NCI-H2081 (cell line): ENCODE results near the gene FOXN1.
"Not testable (repeated sequence)": the region's sequence is repeated elsewhere in the genome, so short reads cannot be mapped to it uniquely, and the experiment has no call there.

ENCODE experiments used
- DNase-seq, 2 experiments: peaks; one replicate each; lab custom pipeline; 2025; lab: John Stamatoyannopoulos, UW

Gene FOXN1, protein sequence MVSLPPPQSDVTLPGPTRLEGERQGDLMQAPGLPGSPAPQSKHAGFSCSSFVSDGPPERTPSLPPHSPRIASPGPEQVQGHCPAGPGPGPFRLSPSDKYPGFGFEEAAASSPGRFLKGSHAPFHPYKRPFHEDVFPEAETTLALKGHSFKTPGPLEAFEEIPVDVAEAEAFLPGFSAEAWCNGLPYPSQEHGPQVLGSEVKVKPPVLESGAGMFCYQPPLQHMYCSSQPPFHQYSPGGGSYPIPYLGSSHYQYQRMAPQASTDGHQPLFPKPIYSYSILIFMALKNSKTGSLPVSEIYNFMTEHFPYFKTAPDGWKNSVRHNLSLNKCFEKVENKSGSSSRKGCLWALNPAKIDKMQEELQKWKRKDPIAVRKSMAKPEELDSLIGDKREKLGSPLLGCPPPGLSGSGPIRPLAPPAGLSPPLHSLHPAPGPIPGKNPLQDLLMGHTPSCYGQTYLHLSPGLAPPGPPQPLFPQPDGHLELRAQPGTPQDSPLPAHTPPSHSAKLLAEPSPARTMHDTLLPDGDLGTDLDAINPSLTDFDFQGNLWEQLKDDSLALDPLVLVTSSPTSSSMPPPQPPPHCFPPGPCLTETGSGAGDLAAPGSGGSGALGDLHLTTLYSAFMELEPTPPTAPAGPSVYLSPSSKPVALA

GRCh38 chr17:28505986-28506665 lies at the start of gene FOXN1:
FOXN1 (plus strand) TSS chr17:28506348; CDS start chr17:28523970, 17,622 bp downstream.
- no peak for DNase-seq

- DNase-seq, result no peak
Measured at GRCh38 chr17:28457890-28458289, 48.3 kb upstream of the FOXN1 start.

- not testable (repeated sequence) for DNase-seq
Measured at GRCh38 chr17:28458881-28459280, 47.3 kb upstream of the FOXN1 start.

DNA sequence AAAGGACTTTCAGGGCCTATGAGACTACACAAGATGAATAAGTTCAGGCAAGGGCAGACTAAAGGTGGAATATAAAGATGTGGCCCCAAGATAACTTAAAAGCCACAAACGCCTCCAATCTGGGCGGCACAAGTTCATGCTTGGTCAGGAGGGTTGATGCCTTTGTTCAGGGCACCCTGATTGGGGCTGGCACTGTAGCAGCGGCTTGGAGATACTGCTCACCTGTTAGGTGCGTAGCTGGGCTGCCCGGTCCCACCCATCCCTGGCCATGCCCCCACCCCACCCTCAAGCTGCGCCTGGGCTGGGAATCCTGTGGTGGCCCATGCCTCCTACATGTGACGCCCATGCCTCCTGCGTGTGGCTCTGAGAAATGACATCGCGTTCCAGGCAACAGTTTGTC lies 45.2 kb upstream of the FOXN1 start:
- no peak for DNase-seq

GRCh38 chr17:28466001-28466400 lies 40.1 kb upstream of the FOXN1 start:
- no peak for DNase-seq

GRCh38 chr17:28466521-28467048 lies 39.6 kb upstream of the FOXN1 start:
- no peak for DNase-seq

DNA sequence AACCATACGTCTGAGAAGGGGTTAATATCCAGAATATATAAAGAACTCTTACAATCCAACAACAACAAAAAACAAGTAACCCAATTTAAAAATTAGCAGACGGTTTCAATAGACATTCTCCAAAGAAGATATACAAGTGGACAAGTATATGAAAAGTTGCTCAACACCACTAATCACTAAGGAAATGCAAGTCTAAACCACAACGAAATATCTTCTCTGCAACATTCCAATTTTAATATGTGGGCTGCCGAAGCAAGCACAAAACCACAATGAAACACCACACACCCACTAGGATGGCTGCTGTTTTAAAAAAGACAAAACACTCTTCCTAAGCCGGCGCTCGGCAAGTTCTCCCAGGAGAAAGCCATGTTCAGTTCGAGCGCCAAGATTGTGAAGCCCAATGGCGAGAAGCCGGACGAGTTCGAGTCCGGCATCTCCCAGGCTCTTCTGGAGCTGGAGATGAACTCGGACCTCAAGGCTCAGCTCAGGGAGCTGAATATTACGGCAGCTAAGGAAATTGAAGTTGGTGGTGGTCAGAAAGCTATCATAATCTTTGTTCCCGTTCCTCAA lies 38.6 kb upstream of the FOXN1 start:
- no peak for DNase-seq

GRCh38 chr17:28468033-28468735 lies 38.0 kb upstream of the FOXN1 start:
- not testable (repeated sequence) for DNase-seq

DNA sequence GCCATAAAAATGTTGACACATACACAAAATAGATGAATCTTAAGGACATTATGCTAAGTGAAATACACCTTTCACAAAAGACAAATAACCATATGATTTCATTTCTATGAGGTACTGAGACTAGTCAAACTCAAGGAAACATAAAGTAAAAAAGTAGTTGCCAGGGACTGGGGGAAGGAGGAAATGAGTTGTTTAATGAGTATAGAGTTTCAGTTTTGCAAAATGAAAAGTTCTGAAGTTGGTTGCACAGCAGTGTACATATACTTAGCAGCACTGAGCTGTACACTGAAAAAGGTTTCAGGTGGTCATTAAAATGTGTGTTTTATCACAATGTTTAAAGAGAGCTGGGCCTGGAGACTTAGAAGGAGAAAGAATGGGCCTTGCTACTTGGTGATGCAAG lies 37.4 kb upstream of the FOXN1 start:
- no peak for DNase-seq

GRCh38 chr17:28469376-28469775 lies 36.8 kb upstream of the FOXN1 start:
- DNase-seq, result no peak

DNA sequence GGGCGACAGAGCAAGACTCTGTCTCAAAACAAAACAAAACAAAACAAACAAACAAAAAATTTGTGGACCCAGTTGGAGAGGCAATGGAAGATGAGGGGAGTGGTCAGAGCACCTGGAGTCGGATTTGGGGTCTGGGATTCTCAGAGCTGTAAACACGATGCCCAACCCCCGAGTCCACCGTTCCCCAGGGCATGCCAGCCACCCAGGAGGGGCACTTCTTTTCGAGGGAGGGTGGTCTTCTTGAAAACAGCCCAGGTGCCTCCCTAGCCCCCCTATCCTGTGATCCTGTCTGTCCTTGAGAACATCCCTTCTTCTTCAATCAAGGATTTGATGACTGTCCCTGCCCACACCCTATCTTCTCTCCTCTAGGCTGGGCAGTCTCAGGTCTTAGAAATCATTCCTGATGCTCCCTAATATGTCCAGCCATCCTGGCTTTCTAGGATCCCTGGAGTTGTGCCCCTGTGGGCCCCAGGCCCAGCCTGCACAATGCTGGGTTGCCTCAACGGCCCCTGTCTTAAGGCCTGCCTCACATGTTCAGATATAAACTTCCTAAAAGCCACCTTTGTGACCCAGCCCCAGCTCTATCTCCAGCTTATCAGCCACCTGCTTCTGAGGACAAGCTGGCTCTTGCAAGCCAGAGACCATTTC lies 35.8 kb upstream of the FOXN1 start:
- DNase-seq, result no peak

DNA sequence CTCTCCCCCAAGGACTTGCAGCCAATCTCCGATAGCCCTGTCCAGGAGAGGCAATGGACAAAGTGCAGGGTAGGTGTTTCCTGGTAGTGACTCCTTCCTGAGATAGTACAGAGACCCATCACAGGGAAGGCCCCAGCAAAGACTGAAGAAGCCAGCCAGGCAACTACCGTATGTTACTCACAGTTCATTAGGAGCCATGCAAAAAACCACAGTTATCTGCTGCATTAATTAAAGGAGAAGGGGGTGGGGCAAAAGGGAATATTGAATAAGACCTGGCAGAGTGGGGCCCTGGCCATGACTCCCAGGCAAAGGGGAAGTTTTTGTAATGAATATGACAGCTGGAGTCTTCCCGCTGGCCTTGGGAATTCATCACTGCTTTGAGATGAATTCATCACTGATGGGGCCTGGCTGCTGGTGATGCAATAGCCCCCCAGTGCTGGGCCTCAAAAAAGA lies 35.2 kb upstream of the FOXN1 start:
- DNase-seq, result no peak

DNA sequence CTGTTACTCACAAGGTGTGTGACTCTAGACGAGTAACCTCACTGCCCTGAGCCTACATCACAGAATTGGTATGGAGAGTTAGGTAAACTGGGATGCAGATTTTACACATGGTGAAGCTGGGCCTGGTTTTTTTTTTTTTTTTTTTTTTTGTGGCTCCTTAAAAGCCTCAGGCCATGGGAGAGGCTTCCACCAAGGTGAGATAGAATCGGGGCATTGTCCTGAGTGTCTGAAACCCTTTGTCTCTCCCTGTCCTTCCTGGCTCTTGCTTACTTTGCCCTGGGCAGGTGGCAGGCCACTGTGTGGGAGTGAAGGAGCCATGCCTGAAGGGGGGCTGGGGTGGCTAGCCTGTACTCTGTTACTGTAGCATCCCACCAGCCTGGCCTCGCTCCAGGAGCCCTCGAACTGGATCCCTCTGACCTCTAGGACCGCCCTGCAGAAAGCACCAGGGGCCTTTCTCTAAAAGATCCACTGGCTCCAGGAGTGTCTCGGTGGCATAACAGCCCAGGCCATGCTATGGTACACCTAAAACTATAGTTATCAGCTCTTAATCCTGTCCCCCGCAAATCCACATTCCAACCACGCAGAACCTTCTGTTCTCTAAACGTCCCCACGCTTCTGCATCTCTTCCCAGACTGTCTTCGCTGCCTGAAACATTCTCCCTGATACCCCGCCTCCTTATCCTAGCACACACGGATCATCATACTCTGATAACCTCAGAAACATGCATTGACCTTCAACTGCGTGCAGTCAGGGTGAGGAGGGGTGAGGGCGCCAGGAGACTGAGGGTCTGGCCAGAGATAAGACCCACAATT lies 34.4 kb upstream of the FOXN1 start:
- no peak for DNase-seq

DNA sequence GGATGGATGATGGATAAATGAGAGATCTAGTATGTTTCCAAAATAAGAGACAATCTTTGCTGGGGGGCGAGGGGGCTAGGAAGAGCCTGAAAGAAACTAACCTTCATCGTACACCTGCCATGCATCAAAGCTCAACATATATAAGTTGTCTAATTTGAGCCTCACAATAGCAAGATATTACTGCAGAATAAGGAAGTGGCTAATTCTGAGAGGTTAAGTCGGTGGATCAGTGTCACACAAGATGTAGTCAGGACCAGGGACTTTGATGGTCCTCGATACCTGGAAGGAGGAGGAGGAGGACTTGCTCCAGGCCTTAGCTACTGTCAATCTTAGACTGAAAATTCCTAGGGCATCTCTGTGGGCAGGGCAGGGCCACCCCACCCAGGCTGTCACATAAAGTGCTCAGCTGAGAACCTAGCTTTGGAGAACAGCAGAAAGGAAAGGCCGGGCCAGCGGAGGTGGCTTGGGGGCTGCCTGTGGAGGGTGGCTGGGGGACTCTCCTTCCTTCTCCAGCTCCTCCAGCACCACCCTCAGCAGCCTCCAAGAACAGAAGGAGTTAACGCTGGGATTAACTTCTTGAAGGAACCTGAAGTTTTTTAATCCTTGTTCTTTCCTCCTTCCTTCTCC lies 33.2 kb upstream of the FOXN1 start:
- no peak for DNase-seq

- no peak for DNase-seq
Measured at GRCh38 chr17:28473542-28473941, 32.6 kb upstream of the FOXN1 start, which contains the start of gene SLC13A2. SLC13A2 (plus strand) TSS chr17:28473644; CDS start chr17:28473713, 69 bp downstream.

GRCh38 chr17:28474111-28474531 lies 32.0 kb upstream of the FOXN1 start:
- no peak for DNase-seq

- DNase-seq, result no peak
Measured at GRCh38 chr17:28475151-28475900, 30.8 kb upstream of the FOXN1 start.

- DNase-seq, result no peak
Measured at GRCh38 chr17:28476076-28476865, 29.9 kb upstream of the FOXN1 start.
